Aortic smooth muscle cell (primary cell): ENCODE data around the gene ITGA2B. TPM values are rescaled to one million over a fixed set of nuclear protein-coding genes. Genes with fewer than 3 reads are reported as not detected.

Source experiments
- total RNA-seq: library from RNA; depleted of rRNA; stranded (reverse); fragments of >200 nt; gene quantifications from 2 replicates; pipeline ENCODE4 v1.2.3, GENCODE V29; 2014

Gene ITGA2B
- total RNA-seq = under 0.01 TPM in 1 of 2 replicates, not detected in the other

GRCh38 chr17:44389281-44389680, at the start of gene ITGA2B:
Gene ITGA2B, minus strand, starts transcription at chr17:44389649. Its CDS starts 176 bp downstream, at chr17:44389473.

GRCh38 chr17:44363613-44364159, 25.8 kb downstream of the ITGA2B start, which contains the start of gene FAM171A2:
Gene FAM171A2, minus strand, starts transcription at chr17:44363853. Its CDS starts 139 bp downstream, at chr17:44363714.

GRCh38 chr17:44344939-44345453, 44.5 kb downstream of the ITGA2B start, which contains the start of gene GRN:
Gene GRN, plus strand, starts transcription at chr17:44345302. Its CDS starts 3,863 bp downstream, at chr17:44349165.

GRCh38 chr17:44324571-44325275, 64.7 kb downstream of the ITGA2B start, which contains the start of gene SLC25A39:
Gene SLC25A39, minus strand, starts transcription at chr17:44324823. Its CDS starts 1,261 bp downstream, at chr17:44323562.

Other genes with a start within 250 kb of the ITGA2B start
- gene HROB, start 247.7 kb downstream of the ITGA2B start, total RNA-seq = 1.1 and 2.2 TPM in 2 replicates
- gene ASB16, start 218.9 kb downstream of the ITGA2B start, total RNA-seq = 0.13 and 0.44 TPM in 2 replicates
- gene TMUB2, start 202.7 kb downstream of the ITGA2B start, total RNA-seq = 23.5 and 25.2 TPM in 2 replicates
- 31.8 and 32.4 TPM in 2 replicates for gene ATXN7L3, start 189.8 kb downstream of the ITGA2B start, total RNA-seq
- gene UBTF, start 170.0 kb downstream of the ITGA2B start, total RNA-seq = 58.3 and 62.9 TPM in 2 replicates
- not detected in 2 replicates for gene SLC4A1, start 121.5 kb downstream of the ITGA2B start, total RNA-seq
- 0.13 and 0.31 TPM in 2 replicates for gene RUNDC3A, start 81.0 kb downstream of the ITGA2B start, total RNA-seq
- 60.7 and 67.2 TPM in 2 replicates for gene SLC25A39, start 64.8 kb downstream of the ITGA2B start, total RNA-seq
- gene GRN, start 44.3 kb downstream of the ITGA2B start, total RNA-seq = 240 and 273 TPM in 2 replicates
- 0.79 and 0.81 TPM in 2 replicates for gene FAM171A2, start 25.8 kb downstream of the ITGA2B start, total RNA-seq
- 12.7 and 16.5 TPM in 2 replicates for gene GPATCH8, start 113.8 kb upstream of the ITGA2B start, total RNA-seq
- 4.4 TPM in 2 replicates for gene FZD2, start 167.8 kb upstream of the ITGA2B start, total RNA-seq